ENCODE measurements around the gene ITPR1. TPM values are rescaled to one million over a fixed set of nuclear protein-coding genes. Genes with fewer than 3 reads are reported as not detected.

Gene ITPR1
- total RNA-seq, 1 experiment from 2014 or later, result 11.3 TPM

DNA sequence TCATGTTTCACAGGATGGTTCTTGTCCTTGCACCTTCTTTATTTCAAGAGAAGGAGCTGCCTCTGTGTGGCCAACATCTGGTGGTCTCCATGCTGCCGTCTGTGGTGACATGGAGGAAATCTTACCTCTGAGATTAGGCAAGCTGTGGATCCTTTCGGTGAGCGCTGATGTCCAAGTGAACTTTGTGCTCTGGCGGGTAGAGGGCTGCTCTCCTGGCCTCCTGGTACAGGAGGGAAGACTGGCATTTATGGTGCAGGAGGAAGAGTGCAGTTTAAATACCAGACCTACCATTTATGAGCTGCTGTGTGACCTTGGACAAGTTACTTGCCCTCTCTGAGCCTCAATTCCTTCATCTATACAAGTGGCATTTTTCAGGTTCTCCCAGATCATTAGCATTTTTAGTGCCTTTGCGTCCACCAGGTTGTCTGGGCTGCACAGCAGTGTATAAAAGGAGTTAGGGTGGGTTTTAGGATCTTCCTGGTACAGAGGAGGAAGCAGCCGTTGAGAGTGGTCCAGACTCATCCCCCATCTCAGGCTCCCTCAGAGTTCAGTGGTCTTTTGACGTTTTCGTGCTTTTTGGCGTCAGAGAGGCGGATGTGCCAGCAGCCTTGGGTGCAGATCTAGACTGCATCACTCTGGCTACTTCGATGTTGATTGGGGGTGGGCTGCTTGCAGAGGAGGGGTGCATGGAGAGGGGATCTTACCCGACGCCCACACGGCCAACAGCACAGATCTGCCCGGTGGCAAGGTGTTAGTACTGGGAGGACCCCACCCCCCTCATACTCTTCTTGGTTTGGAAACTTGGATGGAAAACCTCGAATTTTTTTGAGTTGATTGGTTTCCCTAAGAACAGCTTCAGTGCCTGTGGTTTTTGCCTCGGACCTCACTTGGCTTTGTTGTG is 162.2 kb downstream of the ITPR1 start:
- ChIA-PET POLR2A (ENCODE audit: unreplicated experiment) (no interaction called here), CTCF (no interaction called here)
- H4K20me1 ChIP-seq (ENCODE audit: insufficient read depth), result no peaks in the 10 kb centered on the region
- H3K79me2 ChIP-seq (ENCODE audit: low read depth), result no peaks in the 10 kb centered on the region
- DNase-seq, result no peak
- no peaks in the 10 kb centered on the region for H3K36me3 ChIP-seq (ENCODE audit: low read depth)
- H2AFZ ChIP-seq, result no peak overlapping the region
- no peaks in the 10 kb centered on the region for H3K9me3 ChIP-seq (ENCODE audit: insufficient read depth, low read depth)
- H3K9me2 ChIP-seq (ENCODE audit: insufficient read depth), result no peaks in the 10 kb centered on the region
- H3K4me3 ChIP-seq, result no peak overlapping the region
- no peaks in the 10 kb centered on the region for H3K27me3 ChIP-seq (ENCODE audit: insufficient read depth, low read depth)
- no TSS peak for BruUV-seq (replicated peaks)
- no peaks in the 10 kb centered on the region for H3F3A ChIP-seq (ENCODE audit: insufficient read depth, low read depth)
- H3K4me1 ChIP-seq (replicated peaks; ENCODE audit: insufficient read depth), result no peaks in the 10 kb centered on the region
- intact Hi-C loops (cut with micrococcal nuclease; ENCODE audit: unreplicated experiment), result loop anchor here (1.0 to 2.0 kb wide), 4 partner anchors 56 to 569 kb away; partner anchors contain the start of gene BHLHE40
- TF ChIP-seq EZH2 (IDR thresholded peaks at IDR 0.05; ENCODE audit: low read depth), result no peak
- TF ChIP-seq, protein P1, sequence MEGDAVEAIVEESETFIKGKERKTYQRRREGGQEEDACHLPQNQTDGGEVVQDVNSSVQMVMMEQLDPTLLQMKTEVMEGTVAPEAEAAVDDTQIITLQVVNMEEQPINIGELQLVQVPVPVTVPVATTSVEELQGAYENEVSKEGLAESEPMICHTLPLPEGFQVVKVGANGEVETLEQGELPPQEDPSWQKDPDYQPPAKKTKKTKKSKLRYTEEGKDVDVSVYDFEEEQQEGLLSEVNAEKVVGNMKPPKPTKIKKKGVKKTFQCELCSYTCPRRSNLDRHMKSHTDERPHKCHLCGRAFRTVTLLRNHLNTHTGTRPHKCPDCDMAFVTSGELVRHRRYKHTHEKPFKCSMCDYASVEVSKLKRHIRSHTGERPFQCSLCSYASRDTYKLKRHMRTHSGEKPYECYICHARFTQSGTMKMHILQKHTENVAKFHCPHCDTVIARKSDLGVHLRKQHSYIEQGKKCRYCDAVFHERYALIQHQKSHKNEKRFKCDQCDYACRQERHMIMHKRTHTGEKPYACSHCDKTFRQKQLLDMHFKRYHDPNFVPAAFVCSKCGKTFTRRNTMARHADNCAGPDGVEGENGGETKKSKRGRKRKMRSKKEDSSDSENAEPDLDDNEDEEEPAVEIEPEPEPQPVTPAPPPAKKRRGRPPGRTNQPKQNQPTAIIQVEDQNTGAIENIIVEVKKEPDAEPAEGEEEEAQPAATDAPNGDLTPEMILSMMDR (conservative IDR thresholded peaks at IDR 0.05), result no peak
- H3K27ac ChIP-seq, result no peak overlapping the region
- H3K4me2 ChIP-seq, result no peak overlapping the region

DNA sequence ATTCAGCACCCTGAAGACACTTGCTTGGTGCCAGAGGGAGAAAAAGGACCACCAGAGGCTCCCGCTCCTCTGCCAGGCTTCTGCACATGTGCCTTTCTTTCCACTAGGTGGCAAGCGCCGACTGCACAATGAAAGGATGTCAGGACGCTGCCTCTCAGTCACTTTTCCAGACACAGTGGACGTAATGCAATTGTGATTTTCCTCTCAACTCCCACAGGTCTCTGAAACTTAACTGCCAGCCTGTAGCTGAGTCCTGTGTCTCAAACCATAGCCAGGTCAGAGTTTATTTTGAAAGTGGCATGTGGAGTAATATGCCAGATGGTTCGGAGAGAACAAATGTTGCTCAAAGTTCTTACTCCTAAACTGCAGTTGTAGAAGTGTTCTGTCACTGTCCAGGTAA is 162.9 kb downstream of the ITPR1 start:
- CTCF ChIA-PET, result no interaction called here
- Histone ChIP-seq H4K20me1 (ENCODE audit: insufficient read depth) (no peaks in the 10 kb centered on the region), H3F3A (ENCODE audit: insufficient read depth, low read depth) (no peaks in the 10 kb centered on the region), H3K4me3 (no peak overlapping the region), H3K27me3 (ENCODE audit: insufficient read depth, low read depth) (no peaks in the 10 kb centered on the region), H3K4me2 (no peak overlapping the region), H2AFZ (no peak overlapping the region), H3K27ac (no peak overlapping the region), H3K4me1 (replicated peaks; ENCODE audit: insufficient read depth) (no peaks in the 10 kb centered on the region), H3K79me2 (ENCODE audit: low read depth) (no peaks in the 10 kb centered on the region), H3K9me3 (ENCODE audit: insufficient read depth, low read depth) (no peaks in the 10 kb centered on the region), H3K9me2 (ENCODE audit: insufficient read depth) (no peaks in the 10 kb centered on the region), H3K36me3 (ENCODE audit: low read depth) (no peaks in the 10 kb centered on the region)
- POLR2A ChIA-PET (ENCODE audit: unreplicated experiment), result no interaction called here
- TF ChIP-seq, protein P1 (conservative IDR thresholded peaks at IDR 0.05), result peak; percentile 79
- no peak for TF ChIP-seq EZH2 (IDR thresholded peaks at IDR 0.05; ENCODE audit: low read depth)
- peak; percentile 36 to 69 for DNase-seq
- intact Hi-C loops (cut with micrococcal nuclease; ENCODE audit: unreplicated experiment), result loop anchor here (1.0 to 2.0 kb wide), 4 partner anchors 55 to 568 kb away; partner anchors contain the start of gene BHLHE40
- BruUV-seq (replicated peaks), result no TSS peak

DNA sequence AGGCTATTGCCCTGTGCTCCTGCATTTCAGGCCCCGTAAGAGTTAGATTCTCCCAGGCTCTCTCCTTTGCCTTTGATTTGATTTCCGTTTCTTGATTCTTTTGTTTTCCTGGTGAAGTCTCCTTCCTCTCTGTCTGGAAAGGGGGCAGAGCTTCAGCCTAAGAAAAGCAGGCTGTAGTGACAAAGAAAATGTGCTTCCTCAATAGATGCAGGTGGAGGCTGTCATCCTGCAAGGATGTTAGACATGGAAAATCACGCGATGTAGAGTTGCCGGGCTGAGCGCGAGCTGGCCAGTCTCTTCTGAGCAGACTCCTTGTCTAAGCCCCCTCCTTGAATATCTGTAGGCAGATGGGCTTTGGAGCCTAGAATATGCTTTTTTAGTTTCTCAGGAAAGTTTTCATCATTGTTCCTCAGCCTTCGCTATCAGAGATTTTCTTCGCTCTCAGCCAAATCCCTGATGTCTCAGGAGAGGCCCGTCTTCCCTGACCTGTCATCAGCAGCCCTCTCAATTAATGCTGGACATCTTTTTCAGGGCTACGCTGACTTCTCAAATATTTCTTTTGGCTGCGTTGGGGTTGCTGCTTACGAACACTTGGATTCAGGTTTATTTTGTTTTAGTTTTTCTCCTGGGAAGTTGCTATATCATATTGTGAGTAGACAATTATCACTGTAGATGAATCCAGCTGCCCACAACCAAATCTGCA is 163.6 kb downstream of the ITPR1 start:
- H3K36me3 ChIP-seq (ENCODE audit: low read depth), result no peaks in the 10 kb centered on the region
- H3F3A ChIP-seq (ENCODE audit: insufficient read depth, low read depth), result no peaks in the 10 kb centered on the region
- H3K4me1 ChIP-seq (replicated peaks; ENCODE audit: insufficient read depth), result no peaks in the 10 kb centered on the region
- no peaks in the 10 kb centered on the region for H4K20me1 ChIP-seq (ENCODE audit: insufficient read depth)
- CTCF ChIA-PET, result interaction anchor here (0.6 kb wide), 1 partner anchor 138 kb away, joined by 3 read pairs; no protein-coding TSS in a partner anchor
- BruUV-seq (replicated peaks), result no TSS peak
- POLR2A ChIA-PET (ENCODE audit: unreplicated experiment), result no interaction called here
- H3K27me3 ChIP-seq (ENCODE audit: insufficient read depth, low read depth), result no peaks in the 10 kb centered on the region
- no peaks in the 10 kb centered on the region for H3K9me2 ChIP-seq (ENCODE audit: insufficient read depth)
- no peak overlapping the region for H3K4me3 ChIP-seq
- H3K4me2 ChIP-seq, result no peak overlapping the region
- H3K9me3 ChIP-seq (ENCODE audit: insufficient read depth, low read depth), result no peaks in the 10 kb centered on the region
- no peak overlapping the region for H3K27ac ChIP-seq
- TF ChIP-seq, protein P1 (conservative IDR thresholded peaks at IDR 0.05), result no peak
- no peak for TF ChIP-seq EZH2 (IDR thresholded peaks at IDR 0.05; ENCODE audit: low read depth)
- DNase-seq, result no peak
- no peaks in the 10 kb centered on the region for H3K79me2 ChIP-seq (ENCODE audit: low read depth)
- intact Hi-C loops (cut with micrococcal nuclease; ENCODE audit: unreplicated experiment), result loop anchor here (1.0 to 2.0 kb wide), 4 partner anchors 55 to 568 kb away; partner anchors contain the start of gene BHLHE40
- no peak overlapping the region for H2AFZ ChIP-seq

All from PC-9 (cell line).